HG03575 (cell line): Measurements from ENCODE around the gene XPO1.
"Not testable (repeated sequence)": the region's sequence is repeated elsewhere in the genome, so short reads cannot be mapped to it uniquely, and the experiment has no call there.

Experiments used
- ATAC-seq: cut with Tn5 transposase; IDR thresholded peaks from one replicate; pipeline ENCODE4 v1.9.1; 2021; ENCODE audit not compliant: unreplicated experiment, insufficient number of reproducible peaks, low FRiP score; ENCODE audit errors: extremely low read depth

Gene XPO1

DNA sequence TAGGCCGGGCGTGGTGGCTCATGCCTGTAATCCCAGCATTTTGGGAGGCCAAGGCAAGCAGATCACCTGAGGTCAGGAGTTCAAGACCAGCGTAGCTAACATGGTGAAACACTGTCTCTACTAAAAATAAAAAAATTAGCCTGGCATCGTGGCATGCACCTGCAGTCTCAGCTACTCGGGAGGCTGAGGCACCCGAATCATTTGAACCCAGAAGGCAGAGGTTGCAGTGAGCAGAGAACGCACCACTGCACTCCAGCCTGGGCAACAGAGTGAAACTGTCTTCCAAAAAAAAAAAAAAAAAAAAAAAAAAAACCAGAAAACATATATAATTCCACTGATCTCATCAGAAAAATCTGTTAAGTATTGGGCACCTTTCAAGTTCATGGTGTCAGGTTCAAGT, 91.2 kb downstream of the XPO1 start:
- ATAC-seq = not testable (repeated sequence)

- ATAC-seq = peak; percentile 77
These were observed 94.7 kb downstream of the XPO1 start for GRCh38 chr2:61443342-61444041.

DNA sequence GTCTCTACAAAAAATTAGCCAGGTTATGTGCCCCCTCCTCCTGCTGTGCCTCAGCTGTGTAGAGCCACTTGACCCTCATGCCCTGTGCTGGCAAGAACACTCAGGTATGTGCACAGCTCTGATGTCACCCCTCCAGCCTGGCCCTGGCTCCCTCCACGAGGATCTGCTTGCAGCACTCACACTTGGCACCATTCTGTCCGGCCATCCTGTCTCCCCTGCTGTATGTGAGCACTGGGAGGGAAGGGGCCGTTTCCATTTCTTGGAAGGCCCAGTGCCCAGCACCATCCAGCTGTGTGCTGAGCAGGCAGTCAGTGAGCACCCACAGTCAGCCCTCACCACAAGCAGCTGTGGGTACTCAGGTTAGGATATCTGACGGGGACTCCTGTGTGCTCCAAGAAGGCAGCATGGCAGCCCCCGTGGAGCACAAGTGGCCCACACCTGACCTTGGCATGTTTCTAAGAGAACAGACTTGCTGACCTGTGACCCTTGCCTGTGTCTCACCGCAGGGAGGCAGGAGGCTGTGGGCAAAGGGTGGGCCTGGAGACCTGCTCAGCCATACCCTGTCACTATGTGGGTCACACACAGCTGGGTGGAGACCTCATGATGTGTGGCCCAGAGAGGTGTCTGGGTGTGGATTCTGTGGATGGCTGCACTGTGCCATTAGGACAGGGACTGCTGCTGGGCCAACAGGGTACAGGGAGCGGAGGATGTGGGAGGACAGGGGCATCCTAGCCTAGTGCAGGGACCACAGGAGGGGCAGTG, 98.7 kb downstream of the XPO1 start:
- no peak for ATAC-seq

DNA sequence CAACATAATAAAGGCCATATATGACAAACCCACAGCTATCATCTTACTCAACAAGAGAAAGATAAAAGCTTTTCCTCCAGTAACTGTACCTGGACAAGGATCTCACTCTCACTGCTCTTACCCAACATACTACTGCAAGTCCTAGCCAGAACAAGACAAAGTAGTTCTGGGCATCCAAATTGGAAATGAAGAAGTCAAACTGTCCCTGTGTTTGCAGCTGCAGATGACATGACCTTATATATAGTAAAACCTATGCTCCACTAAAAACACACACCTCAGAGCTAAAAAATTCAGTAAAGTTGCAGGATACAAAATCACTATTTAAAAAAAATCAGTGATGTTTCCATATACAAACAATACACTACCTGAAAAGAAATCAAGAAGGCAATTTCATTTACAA, 99.5 kb downstream of the XPO1 start:
- ATAC-seq = no peak

DNA sequence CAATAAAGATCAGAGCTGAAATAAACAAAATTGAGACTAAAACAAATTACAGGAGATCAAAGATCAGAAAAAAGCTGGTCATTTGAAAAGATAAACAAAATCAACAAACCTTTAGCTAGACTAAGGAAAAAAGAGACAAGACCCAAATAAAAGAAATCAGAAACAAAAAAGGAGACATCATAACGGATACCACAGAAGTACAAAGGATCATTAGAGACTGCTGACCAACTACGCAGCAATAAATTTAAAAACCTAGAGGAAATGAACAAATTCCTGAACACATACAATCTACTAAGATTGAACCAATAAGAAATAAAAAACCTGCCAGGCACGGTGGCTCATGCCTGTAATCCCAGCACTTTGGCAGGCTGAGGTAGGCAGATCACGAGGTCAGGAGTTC, 101.0 kb downstream of the XPO1 start:
- no peak for ATAC-seq

DNA sequence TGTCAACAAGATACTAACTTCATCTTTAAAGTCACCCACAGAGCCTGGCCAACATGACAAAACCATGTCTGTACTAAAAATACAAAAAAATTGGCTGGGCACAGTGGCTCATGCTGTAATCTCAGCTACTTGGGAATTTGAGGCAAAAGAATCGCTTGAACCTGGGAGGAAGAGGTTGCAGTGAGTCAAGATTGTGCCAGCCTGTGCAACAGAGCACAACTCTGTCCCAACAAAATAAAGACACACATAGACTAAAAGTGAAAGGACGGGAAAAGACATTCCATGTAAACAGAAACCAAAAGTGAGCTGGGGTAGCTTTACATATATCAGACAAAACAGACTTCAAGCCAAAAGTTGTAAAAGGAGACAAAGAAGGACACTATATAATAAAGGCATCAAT, 102.1 kb downstream of the XPO1 start:
- no peak for ATAC-seq

DNA sequence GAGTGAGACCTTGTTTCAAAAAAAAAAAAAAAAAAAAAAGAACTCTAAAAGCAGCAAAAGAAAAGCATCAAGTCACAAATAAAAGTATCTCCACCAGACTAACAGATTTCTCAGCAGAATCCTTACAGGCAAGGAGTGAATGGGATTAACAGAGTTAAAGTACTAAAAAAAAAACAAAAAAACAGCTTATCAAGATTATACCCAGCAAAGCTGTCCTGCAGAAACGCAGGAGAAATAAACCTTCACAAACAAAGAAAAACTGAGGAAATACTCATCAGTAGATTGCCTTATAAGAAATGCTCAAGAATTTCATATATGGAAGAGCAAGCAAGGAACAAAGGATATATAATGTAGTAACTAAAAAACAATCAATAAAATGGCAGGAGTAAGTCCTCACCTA, 102.9 kb downstream of the XPO1 start:
- ATAC-seq = no peak

DNA sequence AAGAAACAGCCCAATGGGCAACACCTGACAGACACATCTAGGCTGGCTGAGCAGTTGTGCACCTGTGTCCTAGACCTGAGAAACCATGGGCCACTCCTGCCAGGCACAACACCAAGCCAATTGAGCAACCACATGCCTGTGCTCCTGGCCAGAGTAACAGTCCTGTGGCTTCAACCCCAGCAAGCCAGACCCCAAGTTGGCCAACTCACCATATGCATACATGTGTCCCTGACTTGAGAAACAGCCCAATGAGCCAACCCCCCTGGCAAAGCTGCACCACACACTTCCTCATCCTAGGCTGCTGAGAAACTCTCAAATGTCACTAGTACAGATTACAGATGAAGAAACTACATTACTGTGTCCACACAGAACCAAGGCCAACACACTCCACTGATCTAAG, 103.8 kb downstream of the XPO1 start:
- no peak for ATAC-seq

- no peak for ATAC-seq
These were observed 104.5 kb downstream of the XPO1 start for GRCh38 chr2:61433606-61434005.

- ATAC-seq = no peak
These were observed 105.2 kb downstream of the XPO1 start for GRCh38 chr2:61432990-61433389.

DNA sequence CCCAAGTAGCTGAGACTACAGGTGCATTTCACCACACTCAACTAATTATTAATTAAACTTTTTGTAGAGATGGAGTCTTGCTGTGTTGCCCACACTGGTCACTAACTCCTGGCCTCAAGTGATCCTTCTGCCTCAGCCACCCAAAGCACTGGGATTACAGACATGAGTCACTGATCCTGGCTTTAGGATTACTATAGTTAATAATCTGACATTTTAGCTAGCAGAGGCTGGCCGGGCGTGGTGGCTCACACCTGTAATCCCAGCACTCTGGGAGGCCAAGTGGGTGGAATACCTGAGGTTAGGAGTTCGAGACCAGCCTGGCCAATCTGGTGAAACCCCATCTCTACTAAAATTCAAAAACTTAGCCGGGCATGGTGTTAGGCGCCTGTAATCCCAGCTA, 106.8 kb downstream of the XPO1 start:
- no peak for ATAC-seq
